HFFc6 (cell line): ENCODE data around the gene ELOVL1. TPM values are rescaled to one million over a fixed set of nuclear protein-coding genes. Genes with fewer than 3 reads are reported as not detected.

Source experiments
- DNase-seq: peaks from one replicate; pipeline ENCODE4 v3.0.0-alpha.2; 2018
- H3K27ac Mint-ChIP-seq: 2 replicates; pipeline ENCODE4 v1.8.0; 2020; ENCODE audit warnings: mild to moderate bottlenecking, mixed read lengths
- H3K27me3 Mint-ChIP-seq: 2 replicates; pipeline ENCODE4 v1.8.0; 2021; ENCODE audit warnings: mild to moderate bottlenecking, moderate library complexity, mixed read lengths; ENCODE audit not compliant: insufficient read depth
- H3K36me3 Mint-ChIP-seq: 2 replicates; pipeline ENCODE4 v1.8.0; 2021; ENCODE audit warnings: low read depth, mixed read lengths
- H3K4me1 Mint-ChIP-seq: 2 replicates; pipeline ENCODE4 v1.8.0; 2020; ENCODE audit warnings: low read depth, mixed read lengths
- H3K4me3 Mint-ChIP-seq: 2 replicates; pipeline ENCODE4 v1.8.0; 2020; ENCODE audit warnings: mild to moderate bottlenecking, moderate library complexity, mixed read lengths
- H3K9me3 Mint-ChIP-seq: 2 replicates; pipeline ENCODE4 v1.8.0; 2020; ENCODE audit warnings: mild to moderate bottlenecking, mixed read lengths
- CTCF ChIP-seq: fragments of 200-600 bp; sonication (generic); IDR thresholded peaks from 2 replicates; pipeline ENCODE4 v1.5.0; 2021; ENCODE audit warnings: antibody characterized with exemption, mild to moderate bottlenecking
- total RNA-seq, 6 experiments: library from RNA; stranded (reverse); fragmentation: NEBNext Ultra II Directional; extraction: Animal tissue kit (Norgen Biotek cat#: 25700); gene quantifications; 2 replicates in 1 of 6; 3 replicates in 5 of 6; pipeline ENCODE4 v1.2.3, GENCODE V29; 2021

Gene ELOVL1
- total RNA-seq, 6 experiments from 2014 or later: 137 to 185 (median 160) TPM

GRCh38 chr1:43352881-43353280, 14.9 kb downstream of the ELOVL1 start:
- Mint-ChIP-seq H3K27ac (no peak overlapping the region), H3K27me3 (peaks cover 15% of the 10 kb centered on the region), H3K4me1 (peaks cover 43% of the 10 kb centered on the region), H3K9me3 (no peaks in the 10 kb centered on the region), H3K4me3 (no peak overlapping the region), H3K36me3 (peaks cover 5% of the 10 kb centered on the region; the same call in 1 of the 2 replicates)
- no peak for DNase-seq
- TF ChIP-seq CTCF: no peak

- TF ChIP-seq CTCF: no peak
- DNase-seq: no peak
- no peaks in the 10 kb centered on the region for H3K9me3 Mint-ChIP-seq
- H3K36me3 Mint-ChIP-seq: peaks cover 5% of the 10 kb centered on the region; the same call in 1 of the 2 replicates
- H3K27ac Mint-ChIP-seq: no peak overlapping the region
- peaks cover 37% of the 10 kb centered on the region for H3K4me1 Mint-ChIP-seq
- H3K27me3 Mint-ChIP-seq: peaks cover 17% of the 10 kb centered on the region
- no peak overlapping the region for H3K4me3 Mint-ChIP-seq
These were observed 15.5 kb downstream of the ELOVL1 start for GRCh38 chr1:43352351-43352705.

GRCh38 chr1:43351421-43352350, 16.1 kb downstream of the ELOVL1 start:
- peaks cover 22% of the 10 kb centered on the region for H3K27me3 Mint-ChIP-seq
- H3K4me3 Mint-ChIP-seq: no peak overlapping the region
- no peaks in the 10 kb centered on the region for H3K9me3 Mint-ChIP-seq
- H3K27ac Mint-ChIP-seq: no peak overlapping the region
- peaks cover 31% of the 10 kb centered on the region for H3K4me1 Mint-ChIP-seq
- TF ChIP-seq CTCF: no peak
- peaks cover under 1% of the 10 kb centered on the region; the same call in 1 of the 2 replicates for H3K36me3 Mint-ChIP-seq
- DNase-seq: no peak

- DNase-seq: no peak
- TF ChIP-seq CTCF: no peak
- H3K36me3 Mint-ChIP-seq: no peaks in the 10 kb centered on the region
- H3K27ac Mint-ChIP-seq: no peak overlapping the region
- H3K4me3 Mint-ChIP-seq: no peak overlapping the region
- H3K27me3 Mint-ChIP-seq: peaks cover 24% of the 10 kb centered on the region
- no peaks in the 10 kb centered on the region for H3K9me3 Mint-ChIP-seq
- H3K4me1 Mint-ChIP-seq: peaks cover 28% of the 10 kb centered on the region
These were observed 16.8 kb downstream of the ELOVL1 start for GRCh38 chr1:43350976-43351375.

GRCh38 chr1:43349594-43350306, 18.1 kb downstream of the ELOVL1 start:
- Mint-ChIP-seq H3K27ac (peak overlapping the region; percentile 40), H3K27me3 (peaks cover 24% of the 10 kb centered on the region), H3K4me1 (peaks cover 30% of the 10 kb centered on the region), H3K9me3 (no peaks in the 10 kb centered on the region), H3K36me3 (no peaks in the 10 kb centered on the region), H3K4me3 (peak overlapping the region; percentile 68)
- TF ChIP-seq CTCF: no peak
- peak; percentile 57 for DNase-seq
